HG03457 (cell line): ENCODE results near the gene ARPP21.
"Not testable (repeated sequence)": the region's sequence is repeated elsewhere in the genome, so short reads cannot be mapped to it uniquely, and the experiment has no call there.

ENCODE experiments used
- ATAC-seq: cut with Tn5 transposase; IDR thresholded peaks from one replicate; pipeline ENCODE4 v1.9.1; 2021; ENCODE audit warnings: moderate number of reproducible peaks; ENCODE audit not compliant: unreplicated experiment

Gene ARPP21

GRCh38 chr3:35639254-35640186 lies at the start of gene ARPP21:
TSS of gene ARPP21 (plus strand) at chr3:35639525. CDS start at chr3:35681752, 42,227 bp downstream.
- no peak for ATAC-seq

- ATAC-seq = no peak
Observed at GRCh38 chr3:35592589-35593295, 46.6 kb upstream of the ARPP21 start.

GRCh38 chr3:35594739-35595138 lies 44.6 kb upstream of the ARPP21 start:
- ATAC-seq = no peak

GRCh38 chr3:35596335-35596995 lies 42.9 kb upstream of the ARPP21 start:
- no peak for ATAC-seq

GRCh38 chr3:35597490-35597889 lies 41.8 kb upstream of the ARPP21 start:
- no peak for ATAC-seq

GRCh38 chr3:35598804-35599203 lies 40.5 kb upstream of the ARPP21 start:
- ATAC-seq = no peak

GRCh38 chr3:35601959-35602358 lies 37.4 kb upstream of the ARPP21 start:
- ATAC-seq = no peak

- ATAC-seq = no peak
Observed at GRCh38 chr3:35602395-35602936, 36.9 kb upstream of the ARPP21 start.

- ATAC-seq = no peak
Observed at GRCh38 chr3:35616346-35616745, 23.0 kb upstream of the ARPP21 start.

GRCh38 chr3:35617370-35617769 lies 22.0 kb upstream of the ARPP21 start:
- ATAC-seq = no peak

GRCh38 chr3:35620238-35620637 lies 19.1 kb upstream of the ARPP21 start:
- ATAC-seq = not testable (repeated sequence)

GRCh38 chr3:35624698-35625097 lies 14.6 kb upstream of the ARPP21 start:
- no peak for ATAC-seq

GRCh38 chr3:35633332-35634124 lies 5.8 kb upstream of the ARPP21 start:
- ATAC-seq = no peak

- ATAC-seq = no peak
Observed at GRCh38 chr3:35635407-35635806, 3.9 kb upstream of the ARPP21 start.

- ATAC-seq = no peak
Observed at GRCh38 chr3:35635926-35636683, 3.2 kb upstream of the ARPP21 start.

- ATAC-seq = no peak
Observed at GRCh38 chr3:35638251-35638979, 910 bp upstream of the ARPP21 start.

GRCh38 chr3:35638980-35639253 lies 408 bp upstream of the ARPP21 start:
- ATAC-seq = no peak

- ATAC-seq = no peak
Observed at GRCh38 chr3:35640190-35641165, 1.2 kb downstream of the ARPP21 start.
